ENCODE measurements around the gene ZNF768.
A peak's percentile ranks its signal among the peaks of the same experiment; 100 is the strongest.

The ZNF768 gene

GRCh38 chr16:30567991-30568638, 41.7 kb upstream of the ZNF768 start:
- DNase-seq (ENCODE audit: low read depth) = peak; percentile 65

DNA sequence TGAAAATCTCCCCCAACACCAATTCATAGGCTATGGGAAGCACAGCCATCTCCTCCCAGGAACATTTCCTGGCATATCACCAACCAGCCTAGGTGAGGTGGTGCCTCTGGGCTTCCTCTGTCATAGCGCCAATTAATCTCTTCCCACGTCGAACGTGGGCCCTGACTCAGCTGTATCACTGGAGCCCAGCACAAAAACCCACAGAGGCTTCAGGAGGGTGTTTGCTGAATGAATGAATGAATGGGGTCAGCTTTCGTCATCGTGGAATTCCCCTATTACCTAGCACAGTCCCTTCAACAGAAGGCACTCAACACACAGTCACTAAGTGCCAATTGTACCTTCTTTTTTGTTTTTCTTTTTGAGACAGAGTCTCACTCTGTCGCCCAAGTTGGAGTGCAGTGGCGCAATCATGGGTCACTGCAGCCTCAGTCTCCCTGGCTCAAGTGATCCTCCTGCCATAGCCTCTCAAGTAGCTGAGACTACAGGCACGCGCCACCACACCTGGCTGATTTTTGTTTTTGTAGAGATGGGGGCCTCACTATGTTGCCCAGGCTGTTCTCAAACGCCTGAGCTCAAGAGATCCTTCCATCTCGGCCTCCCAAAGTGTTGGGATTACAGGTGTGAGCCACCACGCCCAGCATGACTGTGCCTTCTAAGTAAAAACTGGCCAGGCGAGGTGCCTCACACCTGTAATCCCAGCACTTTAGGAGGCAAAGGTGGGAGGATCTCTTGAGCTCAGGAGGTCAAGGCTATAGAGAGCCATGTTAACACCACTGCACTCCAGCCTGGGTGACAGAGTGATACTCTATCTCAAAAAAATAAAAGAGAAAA, 41.0 kb upstream of the ZNF768 start:
- H3K4me3 ChIP-seq (ENCODE audit: low read depth, low read length) = no peak overlapping the region
- TF ChIP-seq, protein P1, sequence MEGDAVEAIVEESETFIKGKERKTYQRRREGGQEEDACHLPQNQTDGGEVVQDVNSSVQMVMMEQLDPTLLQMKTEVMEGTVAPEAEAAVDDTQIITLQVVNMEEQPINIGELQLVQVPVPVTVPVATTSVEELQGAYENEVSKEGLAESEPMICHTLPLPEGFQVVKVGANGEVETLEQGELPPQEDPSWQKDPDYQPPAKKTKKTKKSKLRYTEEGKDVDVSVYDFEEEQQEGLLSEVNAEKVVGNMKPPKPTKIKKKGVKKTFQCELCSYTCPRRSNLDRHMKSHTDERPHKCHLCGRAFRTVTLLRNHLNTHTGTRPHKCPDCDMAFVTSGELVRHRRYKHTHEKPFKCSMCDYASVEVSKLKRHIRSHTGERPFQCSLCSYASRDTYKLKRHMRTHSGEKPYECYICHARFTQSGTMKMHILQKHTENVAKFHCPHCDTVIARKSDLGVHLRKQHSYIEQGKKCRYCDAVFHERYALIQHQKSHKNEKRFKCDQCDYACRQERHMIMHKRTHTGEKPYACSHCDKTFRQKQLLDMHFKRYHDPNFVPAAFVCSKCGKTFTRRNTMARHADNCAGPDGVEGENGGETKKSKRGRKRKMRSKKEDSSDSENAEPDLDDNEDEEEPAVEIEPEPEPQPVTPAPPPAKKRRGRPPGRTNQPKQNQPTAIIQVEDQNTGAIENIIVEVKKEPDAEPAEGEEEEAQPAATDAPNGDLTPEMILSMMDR (IDR thresholded peaks at IDR 0.05; ENCODE audit: low read depth, low read length, missing control alignments) = no peak
- no peak for DNase-seq (ENCODE audit: low read depth)

More at GRCh38 chr16:30567991-30568638, 41.7 kb upstream of the ZNF768 start:
- no peak overlapping the region for H3K4me3 ChIP-seq (ENCODE audit: low read depth, low read length)
- TF ChIP-seq, protein P1 (IDR thresholded peaks at IDR 0.05; ENCODE audit: low read depth, low read length, missing control alignments) = no peak

DNA sequence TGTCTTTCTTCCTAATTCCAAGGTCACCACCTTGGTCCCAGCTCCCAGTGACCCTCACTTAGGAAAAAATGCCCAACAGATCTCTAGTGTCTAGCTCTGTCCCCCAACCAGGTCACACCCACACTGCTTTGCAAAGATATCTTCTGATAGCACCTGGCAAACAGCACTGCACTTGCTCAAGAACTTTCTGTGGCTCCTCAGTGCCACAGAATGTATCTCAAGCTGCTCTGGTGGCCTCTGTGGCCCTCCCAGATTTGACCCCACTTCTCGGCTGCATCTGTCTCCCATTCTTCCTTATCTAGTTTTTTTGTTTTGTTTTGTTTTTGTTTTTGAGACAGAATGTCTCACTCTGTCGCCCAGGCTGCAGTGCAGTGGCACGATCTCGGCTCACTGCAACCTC, 40.2 kb upstream of the ZNF768 start:
- TF ChIP-seq, protein P1 (IDR thresholded peaks at IDR 0.05; ENCODE audit: low read depth, low read length, missing control alignments) = no peak
- no peak for DNase-seq (ENCODE audit: low read depth)
- H3K4me3 ChIP-seq (ENCODE audit: low read depth, low read length) = no peak overlapping the region

DNA sequence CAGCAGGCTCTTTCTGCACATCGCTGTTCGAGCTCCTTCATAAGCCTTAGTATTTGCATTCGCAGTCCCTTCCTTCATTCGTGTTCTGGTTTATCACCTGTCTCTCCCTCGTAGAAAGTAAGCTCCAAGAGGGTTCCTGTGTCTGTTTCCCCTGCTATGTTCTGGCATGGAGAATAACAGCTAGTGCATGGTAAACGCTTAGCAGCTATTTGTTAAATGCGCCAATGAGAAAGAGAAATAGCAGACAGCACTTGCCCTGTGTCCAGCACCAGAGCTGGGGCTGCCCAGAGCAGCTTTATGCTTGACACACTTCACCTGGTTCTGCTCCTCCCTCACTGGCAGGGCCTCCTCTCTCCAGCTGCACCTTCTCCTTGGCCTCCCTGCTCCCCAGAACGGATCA, 39.6 kb upstream of the ZNF768 start:
- TF ChIP-seq, protein P1 (IDR thresholded peaks at IDR 0.05; ENCODE audit: low read depth, low read length, missing control alignments) = no peak
- no peak overlapping the region for H3K4me3 ChIP-seq (ENCODE audit: low read depth, low read length)

DNA sequence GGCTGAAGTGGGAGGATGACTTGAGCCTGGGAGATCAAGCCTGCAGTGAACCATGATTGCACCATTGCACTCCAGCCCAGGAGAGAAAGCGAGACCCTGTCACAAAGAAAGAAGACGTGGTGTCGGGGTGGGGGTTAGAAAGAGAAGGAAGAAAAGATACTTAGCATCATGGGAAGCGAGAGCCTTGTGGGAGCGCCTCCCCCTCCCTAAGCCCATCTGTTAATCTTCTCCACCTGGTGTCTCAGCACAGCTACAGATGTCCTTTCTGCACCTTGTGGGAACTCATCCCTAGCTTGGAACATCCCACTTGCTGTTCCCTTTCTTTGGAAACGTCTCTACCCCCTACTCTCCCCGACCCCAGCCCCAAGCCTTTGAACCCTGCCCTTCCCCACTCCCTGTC, 39.2 kb upstream of the ZNF768 start:
- no peak for DNase-seq (ENCODE audit: low read depth)
- no peak overlapping the region for H3K4me3 ChIP-seq (ENCODE audit: low read depth, low read length)
- TF ChIP-seq, protein P1 (IDR thresholded peaks at IDR 0.05; ENCODE audit: low read depth, low read length, missing control alignments) = no peak

More for the DNA sequence above, 39.6 kb upstream of the ZNF768 start:
- no peak for DNase-seq (ENCODE audit: low read depth)

DNA sequence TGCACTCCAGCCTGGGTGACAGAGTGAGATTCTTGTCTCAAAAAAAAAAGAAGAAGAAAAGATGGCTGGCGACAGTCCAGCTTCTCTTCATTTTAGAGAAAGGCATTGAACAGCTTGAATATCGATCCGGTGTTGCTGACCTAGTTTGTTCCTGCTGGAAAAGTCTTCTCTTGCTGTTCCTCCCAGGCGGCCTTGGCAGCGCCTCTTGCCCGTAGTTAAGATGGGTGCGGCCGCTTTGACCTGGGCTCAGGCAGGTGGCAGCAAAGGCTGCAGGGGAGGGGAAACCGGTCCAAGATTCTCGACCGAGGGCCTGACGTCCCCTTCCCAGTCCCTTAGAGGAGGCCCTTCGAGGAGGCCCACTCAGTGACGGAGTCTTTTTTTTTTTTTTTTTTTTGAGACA, 35.7 kb upstream of the ZNF768 start:
- peak overlapping the region; percentile 63 for H3K4me3 ChIP-seq (ENCODE audit: low read depth, low read length)
- no peak for DNase-seq (ENCODE audit: low read depth)

More for the DNA sequence above, 35.7 kb upstream of the ZNF768 start:
- TF ChIP-seq, protein P1 (IDR thresholded peaks at IDR 0.05; ENCODE audit: low read depth, low read length, missing control alignments) = no peak

Measured in GM12864 (cell line).